Activated naive CD8-positive, alpha-beta T cell treated with anti-CD3 and anti-CD28 coated beads for 36 hours (primary cell): Measurements from ENCODE around the gene NID2. TPM values are rescaled to one million over a fixed set of nuclear protein-coding genes. Genes with fewer than 3 reads are reported as not detected.

Source experiments
- DNase-seq: peaks from one replicate; pipeline ENCODE4 v3.0.0; 2021
- H3K27ac Mint-ChIP-seq: one replicate; pipeline ENCODE4 v1.8.0; 2022; ENCODE audit warnings: mild to moderate bottlenecking, moderate library complexity, mixed read lengths
- H3K27me3 Mint-ChIP-seq: one replicate; pipeline ENCODE4 v1.8.0; 2022; ENCODE audit warnings: mild to moderate bottlenecking, mixed read lengths
- H3K36me3 Mint-ChIP-seq: one replicate; pipeline ENCODE4 v1.8.0; 2021; ENCODE audit warnings: mild to moderate bottlenecking, mixed read lengths
- H3K4me1 Mint-ChIP-seq: one replicate; pipeline ENCODE4 v1.8.0; 2021; ENCODE audit warnings: mixed read lengths
- H3K4me3 Mint-ChIP-seq: one replicate; pipeline ENCODE4 v1.8.0; 2022; ENCODE audit warnings: mild to moderate bottlenecking, moderate library complexity, mixed read lengths
- H3K9me3 Mint-ChIP-seq: one replicate; pipeline ENCODE4 v1.8.0; 2022; ENCODE audit warnings: mixed read lengths
- total RNA-seq, 2 experiments: library from RNA; stranded (reverse); gene quantifications; one replicate each; pipeline ENCODE4 v1.2.3, GENCODE V29; 2021

The NID2 gene
- total RNA-seq, 2 experiments from 2014 or later: not detected

GRCh38 chr14:52032204-52032801, 36.6 kb downstream of the NID2 start:
- DNase-seq: no peak
- Mint-ChIP-seq H3K36me3 (no peaks in the 10 kb centered on the region), H3K4me1 (no peaks in the 10 kb centered on the region), H3K27ac (no peak overlapping the region), H3K4me3 (no peak overlapping the region), H3K9me3 (peaks cover 2% of the 10 kb centered on the region), H3K27me3 (peaks cover 12% of the 10 kb centered on the region)

- H3K27me3 Mint-ChIP-seq: peaks cover 12% of the 10 kb centered on the region
- no peak for DNase-seq
- H3K4me3 Mint-ChIP-seq: no peak overlapping the region
- peaks cover 2% of the 10 kb centered on the region for H3K9me3 Mint-ChIP-seq
- H3K27ac Mint-ChIP-seq: no peak overlapping the region
- H3K4me1 Mint-ChIP-seq: no peaks in the 10 kb centered on the region
- no peaks in the 10 kb centered on the region for H3K36me3 Mint-ChIP-seq
Measured at GRCh38 chr14:52031781-52032180, 37.1 kb downstream of the NID2 start.

GRCh38 chr14:52029881-52030280, 39.0 kb downstream of the NID2 start:
- Mint-ChIP-seq H3K27me3 (peaks cover 12% of the 10 kb centered on the region), H3K27ac (no peak overlapping the region), H3K4me1 (peaks cover 6% of the 10 kb centered on the region)

GRCh38 chr14:52026901-52027300, 42.0 kb downstream of the NID2 start:
- H3K36me3 Mint-ChIP-seq: peaks cover 6% of the 10 kb centered on the region
- no peak for DNase-seq
- H3K4me1 Mint-ChIP-seq: peaks cover 18% of the 10 kb centered on the region
- peaks cover 3% of the 10 kb centered on the region for H3K27me3 Mint-ChIP-seq
- H3K9me3 Mint-ChIP-seq: peaks cover 15% of the 10 kb centered on the region
- H3K27ac Mint-ChIP-seq: no peak overlapping the region
- H3K4me3 Mint-ChIP-seq: no peak overlapping the region

More at GRCh38 chr14:52029881-52030280, 39.0 kb downstream of the NID2 start:
- Mint-ChIP-seq H3K4me3 (no peak overlapping the region), H3K36me3 (no peaks in the 10 kb centered on the region), H3K9me3 (no peaks in the 10 kb centered on the region)
- DNase-seq: no peak

- DNase-seq: no peak
- Mint-ChIP-seq H3K27ac (no peak overlapping the region), H3K27me3 (peaks cover 3% of the 10 kb centered on the region), H3K9me3 (peaks cover 15% of the 10 kb centered on the region), H3K4me1 (peaks cover 25% of the 10 kb centered on the region), H3K4me3 (no peak overlapping the region), H3K36me3 (peaks cover 6% of the 10 kb centered on the region)
Measured at GRCh38 chr14:52026017-52026660, 42.7 kb downstream of the NID2 start.

GRCh38 chr14:52025310-52025709, 43.5 kb downstream of the NID2 start:
- H3K27me3 Mint-ChIP-seq: peaks cover 3% of the 10 kb centered on the region
- DNase-seq: no peak
- no peak overlapping the region for H3K4me3 Mint-ChIP-seq
- H3K9me3 Mint-ChIP-seq: peaks cover 15% of the 10 kb centered on the region
- peaks cover 6% of the 10 kb centered on the region for H3K36me3 Mint-ChIP-seq
- no peak overlapping the region for H3K27ac Mint-ChIP-seq
- peaks cover 30% of the 10 kb centered on the region for H3K4me1 Mint-ChIP-seq

GRCh38 chr14:52023518-52023917, 45.3 kb downstream of the NID2 start:
- peaks cover 15% of the 10 kb centered on the region for H3K9me3 Mint-ChIP-seq
- H3K4me3 Mint-ChIP-seq: no peak overlapping the region
- no peak for DNase-seq
- H3K27ac Mint-ChIP-seq: no peak overlapping the region
- H3K4me1 Mint-ChIP-seq: peaks cover 35% of the 10 kb centered on the region
- peaks cover 3% of the 10 kb centered on the region for H3K27me3 Mint-ChIP-seq
- peaks cover 6% of the 10 kb centered on the region for H3K36me3 Mint-ChIP-seq

- Mint-ChIP-seq H3K9me3 (peaks cover 15% of the 10 kb centered on the region), H3K36me3 (peaks cover 6% of the 10 kb centered on the region)
Measured at GRCh38 chr14:52021957-52022600, 46.8 kb downstream of the NID2 start.

GRCh38 chr14:52020866-52021717, 47.8 kb downstream of the NID2 start:
- H3K4me1 Mint-ChIP-seq: peaks cover 35% of the 10 kb centered on the region
- peaks cover 6% of the 10 kb centered on the region for H3K36me3 Mint-ChIP-seq
- peak overlapping the region; percentile 5 for H3K27ac Mint-ChIP-seq
- peaks cover 11% of the 10 kb centered on the region for H3K27me3 Mint-ChIP-seq
- peaks cover 15% of the 10 kb centered on the region for H3K9me3 Mint-ChIP-seq
- no peak for DNase-seq
- H3K4me3 Mint-ChIP-seq: no peak overlapping the region

More at GRCh38 chr14:52021957-52022600, 46.8 kb downstream of the NID2 start:
- Mint-ChIP-seq H3K4me1 (peaks cover 35% of the 10 kb centered on the region), H3K4me3 (no peak overlapping the region), H3K27me3 (peaks cover 2% of the 10 kb centered on the region), H3K27ac (peak overlapping the region; percentile 78)
- peak; percentile 10 for DNase-seq

- no peak for DNase-seq
- Mint-ChIP-seq H3K9me3 (peaks cover 15% of the 10 kb centered on the region), H3K36me3 (peaks cover 6% of the 10 kb centered on the region), H3K4me3 (no peak overlapping the region), H3K4me1 (peaks cover 31% of the 10 kb centered on the region), H3K27me3 (peaks cover 11% of the 10 kb centered on the region), H3K27ac (no peak overlapping the region)
Measured at GRCh38 chr14:52020161-52020714, 48.6 kb downstream of the NID2 start.

- Mint-ChIP-seq H3K4me1 (peaks cover 30% of the 10 kb centered on the region), H3K27me3 (peaks cover 19% of the 10 kb centered on the region), H3K36me3 (peaks cover 8% of the 10 kb centered on the region), H3K27ac (no peak overlapping the region), H3K9me3 (peaks cover 9% of the 10 kb centered on the region), H3K4me3 (no peak overlapping the region)
- DNase-seq: no peak
Measured at GRCh38 chr14:52018970-52019369, 49.9 kb downstream of the NID2 start.

GRCh38 chr14:52018252-52018651, 50.6 kb downstream of the NID2 start:
- H3K27ac Mint-ChIP-seq: no peak overlapping the region
- peaks cover 19% of the 10 kb centered on the region for H3K27me3 Mint-ChIP-seq
- H3K9me3 Mint-ChIP-seq: peaks cover 8% of the 10 kb centered on the region
- H3K4me1 Mint-ChIP-seq: peaks cover 30% of the 10 kb centered on the region
- no peak overlapping the region for H3K4me3 Mint-ChIP-seq
- H3K36me3 Mint-ChIP-seq: peaks cover 6% of the 10 kb centered on the region
- DNase-seq: no peak

GRCh38 chr14:52015411-52016030, 53.3 kb downstream of the NID2 start:
- no peak overlapping the region for H3K4me3 Mint-ChIP-seq
- peaks cover 19% of the 10 kb centered on the region for H3K27me3 Mint-ChIP-seq
- no peaks in the 10 kb centered on the region for H3K9me3 Mint-ChIP-seq
- DNase-seq: no peak
- H3K36me3 Mint-ChIP-seq: peaks cover 9% of the 10 kb centered on the region
- H3K4me1 Mint-ChIP-seq: peaks cover 5% of the 10 kb centered on the region
- H3K27ac Mint-ChIP-seq: no peak overlapping the region

- peaks cover 9% of the 10 kb centered on the region for H3K36me3 Mint-ChIP-seq
- no peak overlapping the region for H3K27ac Mint-ChIP-seq
Measured at GRCh38 chr14:52014601-52015267, 54.1 kb downstream of the NID2 start.

More at GRCh38 chr14:52014601-52015267, 54.1 kb downstream of the NID2 start:
- Mint-ChIP-seq H3K4me3 (no peak overlapping the region), H3K27me3 (peaks cover 19% of the 10 kb centered on the region), H3K4me1 (no peaks in the 10 kb centered on the region), H3K9me3 (no peaks in the 10 kb centered on the region)
- DNase-seq: no peak
